Sigmoid colon (tissue), 4 donors: ENCODE measurements around the gene FBLN2.

Experiments
- CTCF ChIP-seq, 4 experiments: fragments of 450-650 bp in 3 of 4; fragments of 200-600 bp in 1 of 4; IDR thresholded peaks; one replicate each; pipeline ENCODE4 v1.5.1; 2016 to 2019; ENCODE audit warnings: antibody characterized with exemption in 4 of 4, mild to moderate bottlenecking in 3 of 4, moderate library complexity in 2 of 4
- EP300 ChIP-seq, 4 donors: sonication (generic); formaldehyde crosslinking; IDR thresholded peaks; one replicate each; pipeline ENCODE4 v1.6.1; 2017; ENCODE audit warnings: antibody characterized with exemption in 4 of 4
- POLR2A ChIP-seq, 2 donors: fragments of 450-650 bp; IDR thresholded peaks; one replicate each; pipeline ENCODE4 v1.6.1; 2016; ENCODE audit warnings: antibody characterized with exemption in 2 of 2, mild to moderate bottlenecking in 2 of 2, moderate library complexity in 2 of 2
- POLR2AphosphoS5 ChIP-seq, 4 donors: sonication (generic); formaldehyde crosslinking; IDR thresholded peaks; one replicate each; pipeline ENCODE4 v1.6.1; 2017; ENCODE audit warnings: antibody characterized with exemption in 4 of 4

GRCh38 chr3:13518516-13518953, 30.4 kb upstream of the FBLN2 start:
- no peak for TF ChIP-seq CTCF (IDR thresholded peaks at IDR 0.05)
- TF ChIP-seq EP300 (IDR thresholded peaks at IDR 0.05), result no peak
- TF ChIP-seq POLR2A (IDR thresholded peaks at IDR 0.05), result no peak
- no peak for TF ChIP-seq POLR2AphosphoS5 (IDR thresholded peaks at IDR 0.05)
